H54 (cell line): Measurements from ENCODE around the gene MYO3B.

Source experiments
- DNase-seq: peaks from one replicate; pipeline ENCODE4 v3.0.0; 2011; ENCODE audit warnings: low spot score, mixed read lengths; ENCODE audit not compliant: insufficient read length
- FAIRE-seq: peaks from 3 replicates; lab custom pipeline; 2011; peaks lifted over from hg19 to GRCh38; lab: Jason Lieb, UNC
- POLR2A ChIP-seq: IDR thresholded peaks from 2 replicates; pipeline ENCODE4 v1.6.1; 2011; ENCODE audit warnings: low read depth, mild to moderate bottlenecking, low read length

Gene MYO3B, protein sequence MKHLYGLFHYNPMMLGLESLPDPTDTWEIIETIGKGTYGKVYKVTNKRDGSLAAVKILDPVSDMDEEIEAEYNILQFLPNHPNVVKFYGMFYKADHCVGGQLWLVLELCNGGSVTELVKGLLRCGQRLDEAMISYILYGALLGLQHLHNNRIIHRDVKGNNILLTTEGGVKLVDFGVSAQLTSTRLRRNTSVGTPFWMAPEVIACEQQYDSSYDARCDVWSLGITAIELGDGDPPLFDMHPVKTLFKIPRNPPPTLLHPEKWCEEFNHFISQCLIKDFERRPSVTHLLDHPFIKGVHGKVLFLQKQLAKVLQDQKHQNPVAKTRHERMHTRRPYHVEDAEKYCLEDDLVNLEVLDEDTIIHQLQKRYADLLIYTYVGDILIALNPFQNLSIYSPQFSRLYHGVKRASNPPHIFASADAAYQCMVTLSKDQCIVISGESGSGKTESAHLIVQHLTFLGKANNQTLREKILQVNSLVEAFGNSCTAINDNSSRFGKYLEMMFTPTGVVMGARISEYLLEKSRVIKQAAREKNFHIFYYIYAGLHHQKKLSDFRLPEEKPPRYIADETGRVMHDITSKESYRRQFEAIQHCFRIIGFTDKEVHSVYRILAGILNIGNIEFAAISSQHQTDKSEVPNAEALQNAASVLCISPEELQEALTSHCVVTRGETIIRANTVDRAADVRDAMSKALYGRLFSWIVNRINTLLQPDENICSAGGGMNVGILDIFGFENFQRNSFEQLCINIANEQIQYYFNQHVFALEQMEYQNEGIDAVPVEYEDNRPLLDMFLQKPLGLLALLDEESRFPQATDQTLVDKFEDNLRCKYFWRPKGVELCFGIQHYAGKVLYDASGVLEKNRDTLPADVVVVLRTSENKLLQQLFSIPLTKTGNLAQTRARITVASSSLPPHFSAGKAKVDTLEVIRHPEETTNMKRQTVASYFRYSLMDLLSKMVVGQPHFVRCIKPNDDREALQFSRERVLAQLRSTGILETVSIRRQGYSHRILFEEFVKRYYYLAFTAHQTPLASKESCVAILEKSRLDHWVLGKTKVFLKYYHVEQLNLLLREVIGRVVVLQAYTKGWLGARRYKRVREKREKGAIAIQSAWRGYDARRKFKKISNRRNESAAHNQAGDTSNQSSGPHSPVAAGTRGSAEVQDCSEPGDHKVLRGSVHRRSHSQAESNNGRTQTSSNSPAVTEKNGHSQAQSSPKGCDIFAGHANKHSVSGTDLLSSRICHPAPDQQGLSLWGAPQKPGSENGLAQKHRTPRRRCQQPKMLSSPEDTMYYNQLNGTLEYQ (N-terminal part only)

GRCh38 chr2:170177950-170178781, at the start of gene MYO3B:
Gene MYO3B, plus strand, starts transcription at chr2:170178147. Its CDS starts 141 bp downstream, at chr2:170178288.
- TF ChIP-seq POLR2A: no peak
- DNase-seq: no peak
- peak; percentile 77 for FAIRE-seq

DNA sequence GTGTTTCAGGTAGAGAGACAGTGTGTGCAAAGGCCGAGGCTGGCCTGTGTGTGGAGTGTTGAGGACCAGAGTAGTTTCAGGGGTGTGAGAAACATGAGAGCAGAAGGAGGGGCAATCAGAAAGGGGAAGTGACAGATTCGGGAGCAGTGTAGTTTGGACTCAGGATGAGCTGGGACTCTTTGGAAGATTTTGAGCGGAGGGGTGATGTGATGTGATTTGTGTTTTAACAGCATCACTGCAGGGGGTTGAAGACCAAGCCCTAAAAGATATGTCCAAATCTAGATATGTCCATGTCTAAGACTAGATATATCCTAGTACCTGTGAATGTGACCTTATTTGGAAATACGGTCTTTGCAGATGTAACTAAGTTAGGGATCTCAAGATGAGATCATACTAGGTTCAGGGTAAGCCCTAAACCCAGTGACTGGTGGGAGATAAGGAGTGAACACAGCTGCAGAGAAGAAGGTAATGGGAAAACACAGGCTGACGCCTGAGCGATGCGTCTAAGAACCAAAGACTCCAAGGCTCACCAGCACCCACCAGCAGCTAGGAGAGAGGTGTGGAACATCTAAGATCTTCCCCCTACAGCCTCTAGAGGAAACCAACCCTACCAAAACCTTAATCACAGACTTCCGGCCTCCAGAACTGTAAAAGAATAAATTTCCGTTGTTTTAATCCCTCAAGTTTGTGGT, 38.5 kb upstream of the MYO3B start:
- FAIRE-seq: no peak
- TF ChIP-seq POLR2A: no peak
- no peak for DNase-seq

DNA sequence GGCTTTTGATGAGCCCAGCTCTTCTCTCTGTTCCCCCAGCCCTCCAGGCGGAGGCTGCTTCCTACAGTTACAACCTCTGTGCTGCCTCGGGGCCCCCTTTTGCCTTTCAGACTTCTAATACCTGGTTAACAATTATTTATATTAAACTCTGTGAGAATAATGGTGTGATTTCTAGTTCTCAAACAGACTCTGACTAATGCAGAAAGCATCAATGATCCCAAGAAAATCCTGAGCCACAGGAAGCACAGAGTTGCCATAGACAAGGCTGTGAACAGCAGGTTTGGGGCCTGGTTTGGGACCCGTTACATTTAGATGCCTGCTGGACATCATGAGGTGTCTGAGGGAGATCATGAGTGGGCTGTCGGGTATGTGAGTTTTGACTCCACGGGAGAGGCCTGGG, 37.4 kb upstream of the MYO3B start:
- no peak for FAIRE-seq
- no peak for DNase-seq
- no peak for TF ChIP-seq POLR2A

GRCh38 chr2:170141865-170142264, 36.1 kb upstream of the MYO3B start:
- no peak for FAIRE-seq
- no peak for DNase-seq
- TF ChIP-seq POLR2A: no peak

DNA sequence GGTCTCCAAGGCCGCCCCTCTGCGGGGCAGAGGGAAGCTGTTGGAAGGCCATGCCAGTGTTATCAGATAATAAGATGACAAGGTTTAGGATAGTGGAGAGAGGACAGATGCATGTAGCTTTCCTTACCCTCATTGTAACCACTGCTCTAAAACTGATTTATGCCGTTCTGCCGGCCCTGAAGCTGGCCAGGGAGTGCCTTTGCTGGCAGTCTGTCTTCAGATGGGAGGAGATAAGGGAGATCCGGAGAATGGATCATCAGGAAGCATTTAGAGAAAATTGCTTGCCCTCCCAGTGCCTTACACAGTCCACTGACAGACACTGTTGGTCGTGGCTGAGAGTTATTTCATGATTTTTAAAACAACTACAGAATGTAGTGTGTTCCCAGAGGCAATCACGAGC, 35.4 kb upstream of the MYO3B start:
- FAIRE-seq: no peak
- DNase-seq: no peak
- no peak for TF ChIP-seq POLR2A

DNA sequence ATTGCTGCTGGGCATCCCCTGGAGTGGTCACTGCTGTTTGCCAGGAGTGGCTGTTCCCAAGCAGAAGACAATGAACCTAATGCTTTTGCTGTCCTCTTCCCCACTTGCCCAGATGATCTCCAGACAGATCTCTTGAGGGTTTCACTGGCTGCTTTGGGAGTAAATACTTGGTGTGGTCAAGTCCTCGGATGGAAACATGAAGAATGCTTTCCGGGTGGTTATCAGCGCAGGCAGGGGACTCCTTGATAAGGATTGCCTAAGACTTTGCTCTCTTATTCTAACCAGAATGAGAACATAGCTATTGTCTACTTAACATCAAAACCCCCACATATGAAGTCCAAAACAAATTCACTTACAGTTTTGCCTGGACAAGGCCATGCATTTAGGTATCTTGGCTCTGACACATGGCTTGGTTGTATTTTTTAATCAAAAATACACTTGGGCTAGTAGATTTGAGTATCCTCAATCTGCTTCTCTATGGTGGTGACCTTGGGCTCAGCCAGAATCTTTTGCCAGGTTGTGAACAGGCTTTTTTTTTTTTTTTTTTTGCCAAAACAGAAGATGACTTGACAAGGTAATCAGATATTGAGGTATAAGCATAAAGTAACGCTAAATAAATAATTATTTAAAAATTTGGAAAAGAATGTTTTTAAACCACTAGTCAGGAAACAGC, 34.8 kb upstream of the MYO3B start:
- no peak for TF ChIP-seq POLR2A
- DNase-seq: no peak
- no peak for FAIRE-seq

GRCh38 chr2:170144761-170145160, 33.2 kb upstream of the MYO3B start:
- DNase-seq: no peak
- no peak for TF ChIP-seq POLR2A
- FAIRE-seq: no peak

DNA sequence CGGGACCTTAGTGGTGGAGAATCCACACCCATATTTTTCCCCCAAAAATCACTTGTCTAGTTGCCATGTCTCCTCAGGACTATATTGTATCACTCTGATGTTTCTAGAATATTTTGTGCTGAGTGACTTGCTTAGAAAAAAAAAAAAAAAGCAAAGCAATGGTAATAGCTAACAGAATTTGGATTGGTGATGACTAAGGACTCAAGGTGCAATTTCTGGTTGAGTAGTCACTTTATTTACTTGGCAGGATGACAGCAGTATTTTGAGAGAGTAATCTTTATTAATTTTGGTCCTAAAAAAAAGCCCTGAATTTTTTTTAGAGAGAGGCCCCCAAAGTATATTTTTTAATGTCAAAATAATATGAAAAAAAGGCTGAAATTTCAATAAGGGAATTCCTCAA, 32.8 kb upstream of the MYO3B start:
- DNase-seq (no peak), FAIRE-seq (no peak)
- no peak for TF ChIP-seq POLR2A

- no peak for TF ChIP-seq POLR2A
- FAIRE-seq (no peak), DNase-seq (no peak)
Observed at GRCh38 chr2:170145675-170146432, 32.1 kb upstream of the MYO3B start.

DNA sequence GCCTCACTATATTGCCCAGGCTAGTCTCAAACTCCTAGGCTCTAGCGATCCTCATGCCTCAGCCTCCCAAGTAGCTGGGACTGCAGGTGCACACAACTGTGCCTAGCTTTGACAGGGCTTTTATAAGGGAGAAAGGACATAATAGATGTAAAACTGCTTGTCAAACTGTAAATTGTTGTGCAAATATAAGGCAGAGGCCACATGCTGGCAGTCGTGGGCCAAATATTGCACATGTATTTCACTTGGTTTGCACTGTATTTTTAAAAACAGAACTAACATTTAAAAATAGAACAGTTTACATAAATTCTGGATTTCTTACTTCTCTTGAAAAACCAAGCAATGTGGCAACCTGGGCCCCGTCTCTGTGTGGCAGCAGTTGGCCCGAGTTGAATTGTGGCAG, 31.2 kb upstream of the MYO3B start:
- FAIRE-seq (no peak), DNase-seq (no peak)
- no peak for TF ChIP-seq POLR2A

GRCh38 chr2:170147576-170147975, 30.4 kb upstream of the MYO3B start:
- no peak for FAIRE-seq
- no peak for TF ChIP-seq POLR2A
- no peak for DNase-seq
